Activated CD4-positive, alpha-beta T cell treated with anti-CD3 and anti-CD28 coated beads for 36 hours (primary cell): ENCODE measurements around the gene NPR2. TPM values are rescaled to one million over a fixed set of nuclear protein-coding genes. Genes with fewer than 3 reads are reported as not detected.
A peak's percentile ranks its signal among the peaks of the same experiment; 100 is the strongest.

Source experiments
- ATAC-seq: fragments of 200-7000 bp; cut with Tn5 transposase; one replicate; pipeline ENCODE4 v1.10.0; 2021; ENCODE audit warnings: mild to moderate bottlenecking, moderate library complexity
- CTCF ChIA-PET: fragments of 350-600 bp; sonication (Branson Sonifier 250); formaldehyde crosslinking; loops from one replicate; lab custom pipeline; 2021; ENCODE audit warnings: antibody characterized with exemption; lab: Charles Lee
- POLR2A ChIA-PET: fragments of 350-600 bp; sonication (Branson Sonifier 250); formaldehyde crosslinking; loops from one replicate; lab custom pipeline; 2021; ENCODE audit warnings: antibody characterized with exemption, inconsistent platforms; lab: Charles Lee
- DNase-seq: peaks from one replicate; pipeline ENCODE4 v3.0.0-alpha.2; 2020
- H3K27ac Mint-ChIP-seq: one replicate; pipeline ENCODE4 v1.8.0; 2021; ENCODE audit warnings: mixed read lengths
- H3K27me3 Mint-ChIP-seq: one replicate; pipeline ENCODE4 v1.8.0; 2021; ENCODE audit warnings: mixed read lengths
- H3K36me3 Mint-ChIP-seq: one replicate; pipeline ENCODE4 v1.8.0; 2021; ENCODE audit warnings: low read depth, mixed read lengths
- H3K4me1 Mint-ChIP-seq: one replicate; pipeline ENCODE4 v1.8.0; 2021; ENCODE audit warnings: mixed read lengths
- H3K4me3 Mint-ChIP-seq: one replicate; pipeline ENCODE4 v1.8.0; 2021; ENCODE audit warnings: mild to moderate bottlenecking, moderate library complexity, mixed read lengths
- H3K9me3 Mint-ChIP-seq: one replicate; pipeline ENCODE4 v1.8.0; 2021; ENCODE audit warnings: low read depth, mixed read lengths
- intact Hi-C, 2 experiments: fragments of 100-400 bp; cut with DNase I in 1 of 2; cut with micrococcal nuclease in 1 of 2; formaldehyde crosslinking; loops; one replicate each; pipeline versions ENCODE4 v1.14.2 to v1.15.1; 2022 to 2024; cut with DNase I, micrococcal nuclease
- total RNA-seq, 2 experiments: library from RNA; stranded (reverse); gene quantifications; one replicate each; pipeline ENCODE4 v1.2.3, GENCODE V29; 2021

The NPR2 gene
- total RNA-seq, 2 experiments from 2014 or later: 9.3 to 10.5 TPM

- peaks cover 18% of the 10 kb centered on the region for H3K36me3 Mint-ChIP-seq
- H3K4me3 Mint-ChIP-seq: no peak overlapping the region
- CTCF ChIA-PET: interaction anchor here (0.6 to 1.4 kb wide), 7 partner anchors 8 to 149 kb away, joined by 3 to 6 read pairs (median 3); partner anchors contain the start of gene HINT2
- intact Hi-C loops: no loop called here
- DNase-seq: peak; percentile 73
- no peaks in the 10 kb centered on the region for H3K27me3 Mint-ChIP-seq
- peak; percentile 99 for ATAC-seq
- POLR2A ChIA-PET: interaction anchor here (0.9 kb wide), 2 partner anchors 15 to 49 kb away, joined by 3 read pairs; no protein-coding TSS in a partner anchor
- H3K9me3 Mint-ChIP-seq: no peaks in the 10 kb centered on the region
- peak overlapping the region; percentile 65 for H3K27ac Mint-ChIP-seq
- H3K4me1 Mint-ChIP-seq: peaks cover 25% of the 10 kb centered on the region
Observed at GRCh38 chr9:35798658-35799374, 7.4 kb downstream of the NPR2 start.

- intact Hi-C loops: no loop called here
- ChIA-PET POLR2A (interaction anchor here (0.6 kb wide), 1 partner anchor 211 kb away, joined by 3 read pairs; no protein-coding TSS in a partner anchor), CTCF (interaction anchor here (0.5 to 1.2 kb wide), 3 partner anchors 10 to 148 kb away, joined by 3 read pairs; no protein-coding TSS in a partner anchor)
- Mint-ChIP-seq H3K9me3 (no peaks in the 10 kb centered on the region), H3K27ac (no peak overlapping the region), H3K36me3 (peaks cover 18% of the 10 kb centered on the region), H3K4me1 (peaks cover 22% of the 10 kb centered on the region), H3K4me3 (no peak overlapping the region), H3K27me3 (no peaks in the 10 kb centered on the region)
- DNase-seq: no peak
- ATAC-seq: no peak
Observed at GRCh38 chr9:35800530-35800929, 9.1 kb downstream of the NPR2 start.

- peaks cover 24% of the 10 kb centered on the region for H3K36me3 Mint-ChIP-seq
- no peak for DNase-seq
- ChIA-PET CTCF (interaction anchor here (1.2 kb wide), 1 partner anchor 11 kb away, joined by 3 read pairs; no protein-coding TSS in a partner anchor), POLR2A (no interaction called here)
- no peaks in the 10 kb centered on the region for H3K9me3 Mint-ChIP-seq
- H3K27ac Mint-ChIP-seq: no peak overlapping the region
- no peaks in the 10 kb centered on the region for H3K27me3 Mint-ChIP-seq
- intact Hi-C loops: no loop called here
- no peak overlapping the region for H3K4me3 Mint-ChIP-seq
- ATAC-seq: no peak
- peaks cover 22% of the 10 kb centered on the region for H3K4me1 Mint-ChIP-seq
Observed at GRCh38 chr9:35801328-35802128, 10.1 kb downstream of the NPR2 start.

GRCh38 chr9:35806101-35806500, 14.7 kb downstream of the NPR2 start:
- Mint-ChIP-seq H3K27ac (no peak overlapping the region), H3K4me1 (peaks cover 2% of the 10 kb centered on the region), H3K27me3 (no peaks in the 10 kb centered on the region), H3K4me3 (no peak overlapping the region), H3K9me3 (no peaks in the 10 kb centered on the region), H3K36me3 (peaks cover 16% of the 10 kb centered on the region)
- DNase-seq (no peak), ATAC-seq (no peak)
- CTCF ChIA-PET: interaction anchor here (0.6 to 1.5 kb wide), 2 partner anchors 16 to 17 kb away, joined by 3 to 5 read pairs; no protein-coding TSS in a partner anchor
- intact Hi-C loops: no loop called here
- POLR2A ChIA-PET: interaction anchor here (0.6 kb wide), 1 partner anchor 22 kb away, joined by 4 read pairs; no protein-coding TSS in a partner anchor

GRCh38 chr9:35808433-35808832, 17.0 kb downstream of the NPR2 start:
- Mint-ChIP-seq H3K4me3 (no peak overlapping the region), H3K27me3 (no peaks in the 10 kb centered on the region), H3K27ac (no peak overlapping the region), H3K9me3 (no peaks in the 10 kb centered on the region), H3K4me1 (peaks cover 21% of the 10 kb centered on the region), H3K36me3 (peaks cover 16% of the 10 kb centered on the region)
- ChIA-PET POLR2A (no interaction called here), CTCF (no interaction called here)
- ATAC-seq: no peak
- no peak for DNase-seq
- intact Hi-C loops: no loop called here

GRCh38 chr9:35810122-35810521, 18.7 kb downstream of the NPR2 start:
- ChIA-PET CTCF (interaction anchor here (3.1 kb wide), 1 partner anchor 17 kb away, joined by 13 read pairs; no protein-coding TSS in a partner anchor), POLR2A (no interaction called here)
- no peak overlapping the region for H3K27ac Mint-ChIP-seq
- ATAC-seq: no peak
- no peaks in the 10 kb centered on the region for H3K27me3 Mint-ChIP-seq
- intact Hi-C loops: loop anchor here (5.0 to 10.0 kb wide), 6 partner anchors 153 to 1655 kb away; partner anchors contain the start of genes ATOSB (in 1 of the 2), CCDC107 (in 1 of the 2), CCL27 (in 1 of the 2) and DNAI1 (in 1 of the 2)
- H3K36me3 Mint-ChIP-seq: peaks cover 19% of the 10 kb centered on the region
- DNase-seq: no peak
- H3K4me1 Mint-ChIP-seq: peaks cover 30% of the 10 kb centered on the region
- no peak overlapping the region for H3K4me3 Mint-ChIP-seq
- H3K9me3 Mint-ChIP-seq: no peaks in the 10 kb centered on the region

- H3K36me3 Mint-ChIP-seq: peaks cover 14% of the 10 kb centered on the region
- peak overlapping the region; percentile 76 for H3K4me3 Mint-ChIP-seq
- peak overlapping the region; percentile 90 for H3K27ac Mint-ChIP-seq
- peaks cover 2% of the 10 kb centered on the region for H3K9me3 Mint-ChIP-seq
- POLR2A ChIA-PET: no interaction called here
- CTCF ChIA-PET: interaction anchor here (0.6 to 3.1 kb wide), 15 partner anchors 16 to 377 kb away, joined by 3 to 13 read pairs (median 3); partner anchors contain the start of genes GBA2 and RGP1
- DNase-seq: no peak
- ATAC-seq: no peak
- H3K4me1 Mint-ChIP-seq: peaks cover 33% of the 10 kb centered on the region
- intact Hi-C loops: loop anchor here (1.0 to 10.0 kb wide), 9 partner anchors 62 to 1653 kb away; partner anchors contain the start of genes ATOSB (in 1 of the 2), CCDC107 (in 1 of the 2), CCL27 (in 1 of the 2) and CREB3 (in 1 of the 2)
- H3K27me3 Mint-ChIP-seq: no peaks in the 10 kb centered on the region
Observed at GRCh38 chr9:35811381-35812024, 20.1 kb downstream of the NPR2 start.

- ChIA-PET CTCF (interaction anchor here (0.6 to 3.2 kb wide), 16 partner anchors 15 to 377 kb away, joined by 3 to 16 read pairs (median 4); partner anchors contain the start of genes CREB3, GBA2, RGP1 and TLN1), POLR2A (no interaction called here)
- Mint-ChIP-seq H3K4me1 (peaks cover 33% of the 10 kb centered on the region), H3K27ac (peak within 1 kb of the TSS; percentile 90), H3K4me3 (peak within 1 kb of the TSS; percentile 76), H3K9me3 (peaks cover 2% of the 10 kb centered on the region), H3K36me3 (peaks cover 10% of the 10 kb centered on the region), H3K27me3 (no peaks in the 10 kb centered on the region)
- DNase-seq (peak; percentile 95), ATAC-seq (peak; percentile 70)
- intact Hi-C loops: loop anchor here (1.0 to 10.0 kb wide), 9 partner anchors 63 to 1653 kb away; partner anchors contain the start of genes ATOSB (in 1 of the 2), CCDC107 (in 1 of the 2), CCL27 (in 1 of the 2) and CREB3 (in 1 of the 2)
Observed at GRCh38 chr9:35812025-35812602, 20.7 kb downstream of the NPR2 start, which contains the start of gene SPAG8. TSS of gene SPAG8 (minus strand) at chr9:35812262. CDS start at chr9:35812147, 115 bp downstream.

GRCh38 chr9:35813434-35814105, 22.2 kb downstream of the NPR2 start:
- POLR2A ChIA-PET: interaction anchor here (1.4 kb wide), 1 partner anchor 15 kb away, joined by 3 read pairs; no protein-coding TSS in a partner anchor
- ATAC-seq (no peak), DNase-seq (no peak)
- peak overlapping the region; percentile 49 for H3K27ac Mint-ChIP-seq
- CTCF ChIA-PET: interaction anchor here (0.8 to 3.2 kb wide), 14 partner anchors 9 to 166 kb away, joined by 3 to 16 read pairs (median 4); partner anchors contain the start of genes CCDC107, CREB3, RMRP and TLN1
- peaks cover 2% of the 10 kb centered on the region for H3K9me3 Mint-ChIP-seq
- intact Hi-C loops: loop anchor here (2.0 to 10.0 kb wide), 8 partner anchors 57 to 1651 kb away; partner anchors contain the start of genes ATOSB (in 1 of the 2), CCDC107 (in 1 of the 2), CCL27 (in 1 of the 2) and DNAI1 (in 1 of the 2)
- peak overlapping the region; percentile 93 for H3K4me3 Mint-ChIP-seq
- peaks cover 10% of the 10 kb centered on the region for H3K36me3 Mint-ChIP-seq
- peaks cover 33% of the 10 kb centered on the region for H3K4me1 Mint-ChIP-seq
- no peaks in the 10 kb centered on the region for H3K27me3 Mint-ChIP-seq
